ENCODE measurements around the gene KIF11. TPM values are rescaled to one million over a fixed set of nuclear protein-coding genes. Genes with fewer than 3 reads are reported as not detected.
A peak's percentile ranks its signal among the peaks of the same experiment; 100 is the strongest.

Gene KIF11
- total RNA-seq, 1 donor: 0.84 TPM

DNA sequence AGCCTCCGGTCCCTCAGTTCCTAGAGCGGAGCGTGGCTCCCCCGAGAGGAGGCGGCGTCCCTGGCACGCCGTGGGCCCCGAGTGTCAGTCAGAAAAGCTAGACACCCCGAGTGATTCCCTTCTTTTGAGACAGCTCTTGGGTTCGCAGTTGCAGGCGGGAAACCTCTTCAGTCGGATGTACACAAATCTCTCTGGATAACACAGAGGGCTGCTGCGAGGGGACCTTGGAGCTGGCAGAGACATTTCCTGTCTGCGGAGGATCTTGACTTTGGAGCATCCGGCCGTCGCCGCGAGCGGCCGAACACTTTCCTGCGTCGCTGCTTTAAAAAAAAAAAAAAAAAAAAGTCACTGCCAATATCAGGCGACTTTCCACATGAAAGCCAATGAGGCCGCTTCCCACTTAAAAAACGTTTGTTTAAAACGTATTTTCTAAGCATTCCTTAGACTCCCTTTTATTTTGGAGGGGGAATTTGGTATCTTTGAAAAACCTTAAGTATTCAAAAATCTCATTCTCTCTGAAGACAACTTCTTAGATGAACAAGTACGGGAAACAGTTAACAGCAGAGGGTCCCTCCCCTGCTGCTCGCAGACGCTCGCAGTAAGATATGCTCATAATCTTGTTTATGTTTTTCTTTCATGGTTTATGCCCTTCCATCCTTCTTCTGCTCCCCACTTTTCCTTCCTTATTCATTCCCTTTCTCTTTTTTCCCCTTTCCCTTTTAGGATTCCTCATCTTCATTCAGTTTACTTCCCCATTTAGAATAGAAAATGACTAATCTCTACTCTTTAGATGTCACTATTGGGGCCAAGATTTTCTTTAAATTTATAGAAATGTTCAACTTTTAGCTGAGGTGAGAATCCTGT lies 106.8 kb downstream of the KIF11 start:
- Histone ChIP-seq H3K4me1 (ENCODE audit: insufficient read depth, low read length) (peaks cover 37% of the 10 kb centered on the region), H3K27me3 (ENCODE audit: insufficient read depth, low read length) (peaks cover 13% of the 10 kb centered on the region), H3K4me3 (ENCODE audit: low read length) (peak overlapping the region; percentile 41)

DNA sequence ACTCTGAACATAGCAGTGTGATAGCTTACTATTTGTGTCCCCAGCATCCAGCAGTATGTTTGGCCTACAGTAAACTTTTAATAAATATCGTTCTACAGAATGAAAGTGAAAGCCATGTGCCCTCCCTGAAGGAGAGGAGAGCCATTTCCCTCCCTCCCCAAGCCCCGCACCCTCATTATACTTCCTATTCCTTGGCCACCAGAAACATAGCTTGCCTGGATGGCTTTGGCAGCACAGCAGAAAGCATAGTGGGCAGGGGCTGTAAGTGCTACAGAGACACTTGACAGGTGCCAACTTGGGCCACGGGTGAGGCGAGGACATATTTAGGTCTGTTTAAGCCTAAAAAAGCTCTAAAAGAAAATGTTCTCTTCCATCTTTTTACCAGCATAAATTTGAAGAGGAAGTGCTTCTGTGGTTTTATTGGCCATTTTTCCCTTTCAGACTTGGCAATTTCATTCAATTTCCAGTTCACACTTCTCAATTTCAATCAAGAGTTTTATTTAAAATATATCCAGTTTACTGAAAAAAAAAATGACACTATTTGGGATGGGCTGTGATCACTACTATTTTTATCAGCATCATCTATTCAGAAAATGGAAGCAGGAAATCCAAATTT lies 109.5 kb downstream of the KIF11 start:
- H3K4me3 ChIP-seq (ENCODE audit: low read length): peak overlapping the region; percentile 28
- H3K4me1 ChIP-seq (ENCODE audit: insufficient read depth, low read length): peaks cover 37% of the 10 kb centered on the region
- no peaks in the 10 kb centered on the region for H3K9me3 ChIP-seq (ENCODE audit: low read depth, low read length)
- H3K27me3 ChIP-seq (ENCODE audit: insufficient read depth, low read length): peaks cover 13% of the 10 kb centered on the region

More for the DNA sequence above, 106.8 kb downstream of the KIF11 start:
- no peaks in the 10 kb centered on the region for H3K9me3 ChIP-seq (ENCODE audit: low read depth, low read length)

Other genes with a start within 250 kb of the KIF11 start
- gene IDE, start 19.0 kb upstream of the KIF11 start, total RNA-seq: 9.9 TPM
- 30.3 TPM for gene HHEX, start 96.8 kb downstream of the KIF11 start, total RNA-seq